Left forelimb (tissue), 1 donor: Measurements from ENCODE around the gene ABCA2.

Experiments
- DNase-seq: peaks from one replicate; pipeline ENCODE4 v3.0.0-alpha.2; 2018; ENCODE audit warnings: low spot score

Gene ABCA2, protein sequence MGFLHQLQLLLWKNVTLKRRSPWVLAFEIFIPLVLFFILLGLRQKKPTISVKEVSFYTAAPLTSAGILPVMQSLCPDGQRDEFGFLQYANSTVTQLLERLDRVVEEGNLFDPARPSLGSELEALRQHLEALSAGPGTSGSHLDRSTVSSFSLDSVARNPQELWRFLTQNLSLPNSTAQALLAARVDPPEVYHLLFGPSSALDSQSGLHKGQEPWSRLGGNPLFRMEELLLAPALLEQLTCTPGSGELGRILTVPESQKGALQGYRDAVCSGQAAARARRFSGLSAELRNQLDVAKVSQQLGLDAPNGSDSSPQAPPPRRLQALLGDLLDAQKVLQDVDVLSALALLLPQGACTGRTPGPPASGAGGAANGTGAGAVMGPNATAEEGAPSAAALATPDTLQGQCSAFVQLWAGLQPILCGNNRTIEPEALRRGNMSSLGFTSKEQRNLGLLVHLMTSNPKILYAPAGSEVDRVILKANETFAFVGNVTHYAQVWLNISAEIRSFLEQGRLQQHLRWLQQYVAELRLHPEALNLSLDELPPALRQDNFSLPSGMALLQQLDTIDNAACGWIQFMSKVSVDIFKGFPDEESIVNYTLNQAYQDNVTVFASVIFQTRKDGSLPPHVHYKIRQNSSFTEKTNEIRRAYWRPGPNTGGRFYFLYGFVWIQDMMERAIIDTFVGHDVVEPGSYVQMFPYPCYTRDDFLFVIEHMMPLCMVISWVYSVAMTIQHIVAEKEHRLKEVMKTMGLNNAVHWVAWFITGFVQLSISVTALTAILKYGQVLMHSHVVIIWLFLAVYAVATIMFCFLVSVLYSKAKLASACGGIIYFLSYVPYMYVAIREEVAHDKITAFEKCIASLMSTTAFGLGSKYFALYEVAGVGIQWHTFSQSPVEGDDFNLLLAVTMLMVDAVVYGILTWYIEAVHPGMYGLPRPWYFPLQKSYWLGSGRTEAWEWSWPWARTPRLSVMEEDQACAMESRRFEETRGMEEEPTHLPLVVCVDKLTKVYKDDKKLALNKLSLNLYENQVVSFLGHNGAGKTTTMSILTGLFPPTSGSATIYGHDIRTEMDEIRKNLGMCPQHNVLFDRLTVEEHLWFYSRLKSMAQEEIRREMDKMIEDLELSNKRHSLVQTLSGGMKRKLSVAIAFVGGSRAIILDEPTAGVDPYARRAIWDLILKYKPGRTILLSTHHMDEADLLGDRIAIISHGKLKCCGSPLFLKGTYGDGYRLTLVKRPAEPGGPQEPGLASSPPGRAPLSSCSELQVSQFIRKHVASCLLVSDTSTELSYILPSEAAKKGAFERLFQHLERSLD (N-terminal part only)

DNA sequence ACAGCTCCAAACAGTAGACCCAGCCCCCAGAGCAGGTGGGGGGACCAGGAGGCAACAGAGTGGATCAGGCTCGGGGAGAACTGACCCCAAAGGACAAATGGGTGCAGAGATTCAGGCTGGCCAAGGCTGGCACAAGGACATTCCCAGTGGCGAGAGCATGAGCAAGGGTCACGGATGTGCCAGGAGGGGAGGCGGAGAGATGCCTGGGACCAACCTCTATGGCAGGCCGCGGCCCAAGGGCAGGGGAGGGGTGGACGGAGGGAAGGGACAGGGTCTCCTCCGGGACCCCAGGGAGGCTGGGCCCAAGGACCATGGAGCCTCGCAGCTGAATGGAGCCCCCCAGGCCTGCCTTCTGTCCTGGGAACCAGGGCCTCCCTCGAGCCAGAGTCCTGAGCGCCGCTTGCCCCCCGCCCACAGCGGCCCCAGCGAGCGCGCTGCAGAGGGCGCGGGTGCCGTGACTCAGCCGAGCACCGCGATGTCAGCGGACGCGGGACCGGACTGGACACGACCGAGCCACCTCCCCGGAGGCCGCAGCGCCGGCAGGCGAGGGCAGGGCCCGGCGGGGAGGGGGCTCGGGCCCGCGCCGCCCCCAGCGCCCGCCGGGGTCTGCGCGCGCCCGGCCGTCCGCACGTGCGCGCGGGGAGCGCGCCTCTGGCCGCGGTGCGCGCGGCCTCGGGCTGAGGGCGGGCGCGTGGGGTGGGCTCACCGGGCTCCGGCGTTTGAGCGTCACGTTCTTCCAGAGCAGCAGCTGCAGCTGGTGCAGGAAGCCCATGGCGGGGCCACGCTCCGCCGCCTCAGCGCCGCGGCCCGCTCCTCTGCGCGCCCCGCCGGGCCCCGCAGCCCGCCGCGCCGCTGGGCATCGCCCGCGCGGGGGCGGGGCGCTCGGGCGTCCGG, at the start of gene ABCA2:
ABCA2 (minus strand) TSS at position 869 of the 894 bp plus-strand sequence; CDS start at position 772, 97 bp downstream.
- no peak for DNase-seq

DNA sequence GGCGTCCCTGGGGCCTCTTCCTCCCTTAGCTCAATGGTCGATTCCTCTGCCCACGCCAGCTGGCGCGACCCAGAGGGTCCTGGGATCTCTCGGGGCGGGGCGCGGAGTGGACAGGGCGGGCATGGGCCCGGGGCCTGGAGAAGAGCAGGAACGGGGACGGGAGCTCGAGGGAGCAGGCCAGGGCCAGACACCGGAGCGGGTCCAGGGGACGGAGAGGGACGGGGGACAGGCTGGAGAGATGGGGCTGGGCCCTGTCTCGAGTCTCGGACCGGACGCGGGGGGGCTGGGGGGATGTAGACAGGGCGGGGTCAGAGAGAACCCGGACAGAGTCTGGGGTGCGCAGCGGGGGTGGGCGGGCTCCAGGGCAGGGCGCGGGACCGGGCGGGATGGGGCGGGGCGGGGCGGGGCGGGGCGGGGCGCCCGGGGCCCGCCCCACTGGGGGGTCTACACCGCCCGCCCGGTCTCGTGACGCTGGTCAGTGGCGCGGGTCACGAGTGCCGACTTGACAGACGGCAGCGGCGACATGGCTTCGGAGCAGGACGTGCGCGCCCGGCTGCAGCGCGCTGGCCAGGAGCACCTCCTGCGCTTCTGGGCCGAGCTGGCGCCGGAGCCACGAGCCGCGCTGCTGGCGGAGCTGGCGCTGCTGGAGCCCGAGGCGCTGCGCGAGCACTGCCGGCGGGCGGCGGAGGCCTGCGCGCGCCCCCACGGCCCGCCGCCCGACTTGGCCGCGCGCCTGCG, 49.1 kb upstream of the ABCA2 start, which contains the start of gene UAP1L1:
UAP1L1 (plus strand) TSS at position 508 of the 738 bp plus-strand sequence; CDS start at position 524, 16 bp downstream.
- no peak for DNase-seq

GRCh38 chr9:137076636-137077009, 48.6 kb upstream of the ABCA2 start:
- DNase-seq, result no peak

GRCh38 chr9:137075275-137075775, 47.3 kb upstream of the ABCA2 start:
- no peak for DNase-seq

DNA sequence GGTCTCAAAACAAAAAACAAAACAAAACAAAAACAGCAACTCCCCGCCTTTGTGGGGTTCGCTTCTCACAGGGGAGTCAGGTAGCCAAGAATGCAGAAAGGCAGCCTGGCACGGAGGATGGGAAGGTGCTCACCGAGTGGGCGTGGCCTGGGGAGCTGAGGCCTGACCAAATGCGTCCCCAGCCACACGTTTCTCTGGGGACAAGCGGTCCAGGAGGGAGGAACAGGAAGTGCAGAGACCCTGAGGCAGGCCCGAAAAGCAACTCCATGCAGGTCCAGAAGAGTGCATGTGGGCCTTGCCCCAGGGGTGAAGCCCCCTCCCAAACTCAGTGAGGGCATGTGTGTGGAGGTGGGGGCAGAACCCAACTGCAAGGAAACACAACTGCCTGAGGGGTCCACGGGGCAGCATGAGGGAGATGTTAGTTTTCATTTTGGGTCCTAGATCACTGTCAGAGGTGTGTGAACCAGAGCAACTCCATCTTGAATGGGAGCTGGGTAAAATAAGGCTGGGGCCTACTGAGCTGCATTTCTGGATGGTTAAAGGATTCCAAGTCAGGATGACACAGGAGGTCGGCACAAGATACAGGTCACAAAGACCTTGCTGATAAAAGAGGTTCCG, 46.7 kb upstream of the ABCA2 start:
- no peak for DNase-seq

DNA sequence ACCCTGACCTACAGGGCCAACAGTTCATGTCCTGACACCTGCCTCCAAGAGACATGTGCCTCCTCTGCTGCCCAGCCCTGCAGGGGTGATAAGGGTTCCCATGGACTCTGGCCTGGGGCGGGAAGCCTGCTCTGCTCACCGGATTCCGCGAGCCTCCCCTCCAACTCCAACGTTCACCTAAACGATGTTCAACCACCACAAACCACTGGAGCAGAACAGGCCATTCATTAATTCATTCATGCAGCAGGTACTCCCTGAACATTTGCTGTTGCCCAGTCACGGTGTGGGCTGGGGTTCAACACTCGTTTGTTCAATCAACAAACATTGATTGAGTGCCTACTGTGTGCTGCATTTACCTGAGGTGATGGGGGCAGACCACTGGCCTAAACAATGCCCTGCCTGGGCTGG, 46.0 kb upstream of the ABCA2 start:
- no peak for DNase-seq

DNA sequence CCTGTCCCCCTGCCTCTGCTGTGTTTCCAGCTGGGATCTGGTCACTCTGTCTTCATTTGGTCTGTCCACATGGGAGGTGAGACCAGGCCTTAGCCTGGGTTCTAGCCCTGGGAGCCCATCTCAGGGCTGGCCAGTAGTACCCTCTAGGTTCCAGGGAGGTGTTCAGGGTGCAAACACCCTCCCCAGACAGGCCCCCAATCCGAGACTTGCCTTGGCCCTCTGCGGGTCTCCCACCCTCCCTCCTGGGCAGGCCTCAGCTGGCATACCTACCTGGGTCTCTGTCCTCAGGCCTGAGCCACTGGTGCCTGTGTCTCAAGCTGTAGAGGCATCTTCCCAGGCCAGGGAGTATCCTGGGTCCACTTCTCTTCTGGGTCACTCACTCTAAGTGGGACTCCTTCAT, 43.2 kb upstream of the ABCA2 start:
- DNase-seq, result no peak

- no peak for DNase-seq
Measured at GRCh38 chr9:137070906-137071275, 42.9 kb upstream of the ABCA2 start.

GRCh38 chr9:137070201-137070905, 42.3 kb upstream of the ABCA2 start, which contains the start of gene SAPCD2:
TSS of gene SAPCD2 (minus strand) at chr9:137070557. CDS start at chr9:137070460, 97 bp downstream.
- DNase-seq, result peak; percentile 86

DNA sequence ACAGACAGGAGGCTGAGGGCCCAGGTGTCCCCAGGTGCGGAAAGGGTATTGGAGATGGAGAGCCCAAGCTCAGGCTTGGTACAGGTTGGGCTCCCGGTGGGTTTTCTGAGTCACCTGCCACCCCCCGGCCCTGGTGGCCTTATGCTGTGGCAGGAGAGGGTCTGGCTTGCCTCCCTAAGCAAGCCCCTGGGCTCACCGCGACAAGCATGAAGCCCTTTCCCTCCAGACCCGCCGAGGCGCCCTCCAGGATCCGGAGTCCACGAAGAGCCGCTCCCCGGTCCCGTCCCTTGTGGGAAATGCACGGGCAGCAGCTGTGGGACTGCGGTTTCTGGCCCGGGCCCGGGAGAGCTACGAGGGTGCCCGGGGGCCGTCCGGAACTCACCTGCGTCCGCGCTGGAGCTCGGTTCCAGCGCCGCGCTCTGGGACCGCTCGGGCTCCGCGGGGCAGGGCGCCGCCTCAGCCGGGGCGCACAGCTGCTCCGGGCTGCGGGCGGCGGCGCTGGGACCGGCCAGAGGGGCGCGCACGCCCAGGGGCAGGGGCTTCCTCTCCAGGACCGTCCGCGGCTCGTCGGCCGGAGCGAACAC, 41.6 kb upstream of the ABCA2 start:
- DNase-seq, result no peak

DNA sequence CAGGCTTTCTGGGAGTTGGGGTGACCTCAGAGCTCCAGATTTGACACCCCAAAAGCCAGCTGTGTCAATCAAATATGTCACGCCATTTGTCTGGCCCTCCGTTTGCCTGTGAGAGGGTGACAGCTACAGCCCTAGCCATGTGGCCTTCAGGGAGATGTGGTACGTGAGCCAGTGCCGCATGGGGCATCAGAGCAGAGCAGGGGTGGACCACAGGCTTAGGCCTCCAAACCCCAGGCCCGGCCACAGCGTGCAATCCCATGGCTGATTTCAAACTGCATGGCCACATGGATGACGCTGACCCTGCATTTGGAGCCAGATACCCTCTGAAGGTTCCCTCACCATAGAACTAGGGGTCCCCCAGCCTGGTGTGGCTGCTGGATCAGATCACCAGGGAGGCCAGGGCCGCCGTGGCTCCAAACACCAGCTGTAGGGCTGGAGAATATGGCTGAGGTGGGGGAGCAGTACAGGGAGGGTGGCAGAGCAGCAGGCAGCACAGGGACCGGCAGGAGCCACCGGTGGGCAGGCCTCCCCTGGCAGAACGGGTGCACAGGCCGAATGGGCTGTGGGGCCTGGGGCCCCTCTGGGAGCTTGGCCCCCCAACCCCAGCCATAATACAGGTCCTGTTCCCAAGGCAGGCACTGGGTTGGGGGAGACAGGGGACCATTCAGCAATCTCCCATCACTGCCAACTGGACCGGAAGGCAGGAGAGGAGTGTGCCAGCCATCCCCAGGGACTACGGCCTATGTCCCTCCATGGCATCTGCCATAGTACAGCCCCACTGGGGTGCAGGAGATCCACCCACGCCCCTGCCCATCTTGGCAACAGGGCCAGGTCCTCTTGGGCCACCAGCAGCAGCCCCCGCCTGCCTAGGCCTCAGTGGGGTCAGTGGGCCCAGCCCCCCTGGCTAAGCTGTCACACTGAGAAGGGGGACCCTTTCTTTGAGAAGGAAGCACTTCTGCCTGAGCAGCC, 40.8 kb upstream of the ABCA2 start:
- no peak for DNase-seq

DNA sequence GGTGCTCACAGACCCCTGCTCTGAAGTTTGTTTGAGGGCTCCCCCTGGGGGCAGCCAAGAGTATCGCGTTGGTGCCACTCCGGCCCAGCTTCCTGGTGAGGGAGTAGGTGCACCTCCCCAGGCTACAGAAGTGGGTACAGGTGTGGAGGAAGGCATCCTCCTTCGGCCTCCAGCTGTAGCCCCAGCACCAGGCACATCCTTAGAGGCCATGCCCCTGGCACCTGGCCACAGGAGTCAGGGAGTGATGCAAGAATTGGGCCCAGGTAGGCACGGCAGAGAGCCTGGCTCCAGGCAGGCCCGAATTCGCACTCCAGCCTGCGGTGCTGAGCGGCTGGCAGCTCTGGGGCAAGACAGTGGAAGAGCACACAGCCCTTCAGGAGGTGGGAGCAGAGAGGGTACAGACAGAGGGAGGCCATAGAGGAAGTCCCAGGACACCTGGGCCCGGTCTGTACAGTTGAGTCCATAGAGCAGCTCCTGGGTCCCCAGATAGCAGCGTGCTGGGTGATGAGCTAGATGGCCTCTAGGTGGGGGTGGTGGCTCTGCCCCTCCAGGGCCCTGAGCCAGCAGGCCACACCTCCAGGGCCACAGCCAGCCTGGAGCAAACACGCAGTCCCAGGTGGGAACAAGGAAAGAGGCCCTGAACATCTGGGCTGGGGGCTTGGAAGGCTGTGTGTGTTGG, 40.0 kb upstream of the ABCA2 start:
- DNase-seq, result no peak

DNA sequence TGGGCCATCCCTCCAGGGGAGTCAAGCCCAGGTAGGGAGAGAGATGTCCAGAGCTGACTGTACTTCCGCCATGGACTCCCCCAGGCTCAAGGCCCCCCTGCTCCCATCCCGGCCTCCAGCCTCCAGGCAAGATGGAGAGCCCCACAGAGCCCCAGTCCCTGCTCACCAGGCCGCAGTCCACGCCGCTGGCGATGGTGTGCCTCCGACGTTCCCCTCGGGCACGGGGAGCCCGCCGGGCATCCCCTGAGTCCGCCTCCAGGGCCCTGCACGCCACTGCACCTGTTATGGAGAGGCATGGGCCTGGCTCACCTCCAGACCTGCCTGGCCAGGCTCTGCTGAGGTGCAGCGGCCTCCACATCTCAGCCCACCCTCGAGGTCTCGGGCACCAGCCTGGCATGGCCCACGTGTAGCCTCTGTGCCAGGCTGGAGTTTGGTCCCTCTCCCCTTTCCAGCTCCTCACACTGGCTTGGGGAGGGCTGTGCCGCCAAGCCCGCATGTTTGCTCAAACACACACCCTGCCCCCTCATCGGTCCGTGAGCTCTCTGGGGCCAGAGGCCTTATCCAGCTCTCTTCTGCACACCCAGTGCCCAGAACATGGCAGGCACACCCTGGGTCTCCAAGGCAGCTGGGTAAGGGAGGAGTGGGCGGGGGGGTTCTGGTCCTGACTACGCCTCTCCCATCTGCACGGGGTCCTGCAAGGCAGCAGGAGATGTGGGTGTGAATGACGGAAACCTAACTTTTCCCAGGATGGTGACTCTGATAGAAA, 38.2 kb upstream of the ABCA2 start:
- no peak for DNase-seq

DNA sequence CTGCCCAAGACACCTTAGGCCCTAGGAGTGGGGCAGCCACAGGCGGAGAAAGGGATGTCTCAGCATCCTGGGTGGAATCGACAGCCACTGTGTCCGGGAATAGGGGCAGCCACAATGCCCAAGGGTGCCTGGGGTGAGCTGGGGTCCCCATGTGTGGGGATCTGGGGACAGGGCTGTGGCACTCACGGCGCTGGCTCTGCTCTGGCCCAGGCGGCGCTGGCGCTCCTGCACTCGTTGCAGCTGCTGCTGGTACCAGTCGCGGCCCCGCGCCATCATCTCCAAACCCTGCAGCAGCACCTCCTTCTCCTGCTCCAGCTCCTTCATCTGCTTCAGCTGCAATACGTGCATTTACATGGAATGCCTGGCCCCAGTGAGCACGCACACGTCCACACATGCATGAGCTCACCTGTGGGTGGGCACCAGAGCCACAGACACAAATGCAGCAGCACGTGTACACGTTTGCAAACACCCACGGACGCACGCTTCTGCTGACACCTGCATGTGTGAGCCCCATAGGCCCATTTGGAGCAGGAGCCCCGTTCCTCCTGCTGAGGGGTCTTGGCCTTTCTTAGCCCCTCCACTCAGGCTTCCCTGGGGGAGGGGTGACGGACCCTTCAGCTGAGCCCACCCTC, 37.4 kb upstream of the ABCA2 start:
- no peak for DNase-seq

- DNase-seq, result no peak
Measured at GRCh38 chr9:137064880-137065164, 36.8 kb upstream of the ABCA2 start.
